ENCODE data around the gene FSHR. TPM values are rescaled to one million over a fixed set of nuclear protein-coding genes. Genes with fewer than 3 reads are reported as not detected.

Gene FSHR
- total and polyA plus RNA-seq, 12 donors, result 0.17 to 0.47 (median 0.21) TPM; not detected in 6

- intact Hi-C loops (cut with DNase I), result loop anchor here in 8 of 10 donors (5.0 to 10.0 kb wide), 6 partner anchors 346 to 1551 kb away; no protein-coding TSS in a partner anchor
- H3K27me3 ChIP-seq, result no peaks in the 10 kb centered on the region
- DNase-seq, result no peak
- no peak for TF ChIP-seq CTCF (IDR thresholded peaks at IDR 0.05)
- peaks cover 0 to 23% (median 8%) of the 10 kb centered on the region in 9 donors for H3K4me1 ChIP-seq
- H3K4me3 ChIP-seq, result no peak overlapping the region
- peak in 7 of 8 donors; percentile 47 to 76 (median 57) for ATAC-seq
- H3K9me3 ChIP-seq, result no peaks in the 10 kb centered on the region
- H3K27ac ChIP-seq, result no peak overlapping the region
- no peaks in the 10 kb centered on the region for H3K36me3 ChIP-seq
- WGBS, 2 donors, result 32 to 39% methylated on average over 3 of the region's 3 CpGs
These were observed 210.9 kb downstream of the FSHR start for GRCh38 chr2:48943436-48943835.

DNA sequence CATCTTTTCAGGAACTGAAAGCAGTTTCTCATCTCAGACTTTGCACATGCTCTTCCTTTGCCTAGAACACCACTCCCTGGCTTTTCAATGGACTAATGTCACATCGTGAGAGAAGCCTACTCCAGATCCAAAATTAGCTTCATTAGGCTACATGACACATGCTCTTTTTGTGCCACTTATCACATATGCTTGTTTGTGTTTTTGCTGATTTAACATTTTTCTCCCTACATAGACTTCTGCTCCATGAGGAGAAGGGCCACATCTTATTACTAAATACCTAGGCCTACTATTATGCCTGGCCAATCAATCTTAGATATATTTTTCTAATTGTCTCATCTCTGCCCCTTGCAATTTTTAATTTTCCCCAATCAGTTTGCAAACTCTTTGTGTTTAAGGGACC is 212.4 kb downstream of the FSHR start:
- no peak for TF ChIP-seq CTCF (IDR thresholded peaks at IDR 0.05)
- H3K4me1 ChIP-seq, result peaks cover 0 to 23% (median 8%) of the 10 kb centered on the region in 9 donors
- H3K36me3 ChIP-seq, result no peaks in the 10 kb centered on the region
- H3K27ac ChIP-seq, result no peak overlapping the region
- ATAC-seq, result no peak
- H3K9me3 ChIP-seq, result no peaks in the 10 kb centered on the region
- H3K27me3 ChIP-seq, result peaks cover 0 to 3% (median 0%) of the 10 kb centered on the region in 7 donors
- H3K4me3 ChIP-seq, result no peak overlapping the region
- WGBS, 2 donors, result 18 to 41% methylated on average over 1 of the region's 1 CpG
- no peak for DNase-seq
- intact Hi-C loops (cut with DNase I), result loop anchor here in 8 of 10 donors (5.0 to 10.0 kb wide), 6 partner anchors 345 to 1553 kb away; no protein-coding TSS in a partner anchor

DNA sequence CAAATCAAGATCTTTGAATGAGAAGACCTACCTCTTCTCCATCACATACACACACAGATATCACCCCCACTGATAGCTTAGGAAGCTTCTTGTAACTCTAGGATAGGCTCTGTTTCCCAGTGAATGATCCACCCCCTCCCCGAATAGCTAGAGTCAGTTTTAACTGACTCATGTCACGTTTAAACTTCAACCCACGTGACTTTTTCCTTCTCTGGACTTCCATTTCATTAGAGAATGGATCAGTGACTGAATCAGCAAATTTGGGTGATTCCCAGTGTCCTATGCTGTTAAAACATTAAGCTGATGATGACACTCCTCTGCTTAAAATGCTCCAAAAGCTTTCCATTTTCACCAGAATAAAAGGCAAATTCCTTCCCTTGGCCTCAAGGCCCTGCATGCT is 212.9 kb downstream of the FSHR start:
- H3K27ac ChIP-seq, result no peak overlapping the region
- H3K27me3 ChIP-seq, result peaks cover 0 to 3% (median 0%) of the 10 kb centered on the region in 7 donors
- intact Hi-C loops (cut with DNase I), result loop anchor here in 8 of 10 donors (5.0 to 10.0 kb wide), 6 partner anchors 344 to 1553 kb away; no protein-coding TSS in a partner anchor
- H3K4me3 ChIP-seq, result no peak overlapping the region
- DNase-seq (no peak), ATAC-seq (no peak)
- 78 to 79% methylated on average over 3 of the region's 3 CpGs for WGBS, 2 donors
- H3K9me3 ChIP-seq, result no peaks in the 10 kb centered on the region
- no peaks in the 10 kb centered on the region for H3K36me3 ChIP-seq
- peaks cover 0 to 23% (median 8%) of the 10 kb centered on the region in 9 donors for H3K4me1 ChIP-seq
- TF ChIP-seq CTCF (IDR thresholded peaks at IDR 0.05), result no peak

DNA sequence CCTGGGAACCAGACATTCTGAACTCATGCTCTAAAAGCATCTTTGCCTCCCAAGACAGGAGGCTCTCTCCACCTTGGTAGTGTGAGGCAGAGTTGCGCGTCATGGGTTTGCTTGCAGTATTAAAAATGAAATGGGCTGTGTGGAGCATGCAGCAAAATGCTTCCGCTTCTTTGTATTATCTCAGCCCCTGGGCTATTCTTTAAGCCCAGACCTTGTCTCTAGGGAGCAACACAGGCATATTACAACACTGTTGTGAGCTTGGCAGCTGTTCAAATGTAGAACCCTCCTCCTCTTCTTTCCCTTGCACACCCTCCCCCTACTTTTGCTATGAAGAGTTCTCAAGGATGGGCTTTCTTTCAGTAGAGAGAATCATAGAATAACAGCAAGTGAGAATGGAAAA is 213.7 kb downstream of the FSHR start:
- no peak for TF ChIP-seq CTCF (IDR thresholded peaks at IDR 0.05)
- H3K4me1 ChIP-seq, result peaks cover 0 to 23% (median 8%) of the 10 kb centered on the region in 9 donors
- no peaks in the 10 kb centered on the region for H3K9me3 ChIP-seq
- H3K27ac ChIP-seq, result no peak overlapping the region
- DNase-seq (no peak), ATAC-seq (peak in 1 of 8 donors; percentile 53)
- WGBS, 2 donors, result 42 to 52% methylated on average over 3 of the region's 3 CpGs
- H3K36me3 ChIP-seq, result no peaks in the 10 kb centered on the region
- intact Hi-C loops (cut with DNase I), result loop anchor here in 8 of 10 donors (5.0 to 10.0 kb wide), 6 partner anchors 343 to 1554 kb away; no protein-coding TSS in a partner anchor
- H3K4me3 ChIP-seq, result no peak overlapping the region
- peaks cover 0 to 3% (median 0%) of the 10 kb centered on the region in 7 donors for H3K27me3 ChIP-seq

All from heart right ventricle (tissue), 16 donors.